Hematopoietic multipotent progenitor cell treated with erythropoietin and hydrocortisone succinate and interleukin-3 and kit ligand, for 15 days (in vitro differentiated cells): Measurements from ENCODE around the gene TRAPPC8.
"Not testable (repeated sequence)": the region's sequence is repeated elsewhere in the genome, so short reads cannot be mapped to it uniquely, and the experiment has no call there.

ENCODE experiments used
- DNase-seq: peaks from one replicate; pipeline ENCODE4 v3.0.0-alpha.2; 2015; ENCODE audit warnings: low spot score

TRAPPC8 gene

DNA sequence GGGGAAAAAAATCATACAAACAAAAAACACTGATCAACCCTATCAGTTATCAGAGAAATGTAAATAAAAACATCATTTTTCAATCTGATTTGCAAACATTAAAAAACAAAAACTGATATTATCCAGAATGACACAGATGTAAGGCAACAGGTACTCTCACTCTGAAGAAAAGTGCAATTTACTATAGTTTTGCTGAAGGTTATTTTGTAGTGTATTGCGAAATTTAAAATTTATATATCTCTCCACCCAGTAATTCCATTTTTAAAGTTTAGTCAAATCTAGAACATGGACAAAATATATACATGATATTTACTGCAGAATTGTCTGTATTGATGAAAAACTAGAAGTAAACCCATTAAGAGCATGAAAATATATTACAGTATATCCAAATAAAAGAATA is 79.8 kb downstream of the TRAPPC8 start:
- no peak for DNase-seq

DNA sequence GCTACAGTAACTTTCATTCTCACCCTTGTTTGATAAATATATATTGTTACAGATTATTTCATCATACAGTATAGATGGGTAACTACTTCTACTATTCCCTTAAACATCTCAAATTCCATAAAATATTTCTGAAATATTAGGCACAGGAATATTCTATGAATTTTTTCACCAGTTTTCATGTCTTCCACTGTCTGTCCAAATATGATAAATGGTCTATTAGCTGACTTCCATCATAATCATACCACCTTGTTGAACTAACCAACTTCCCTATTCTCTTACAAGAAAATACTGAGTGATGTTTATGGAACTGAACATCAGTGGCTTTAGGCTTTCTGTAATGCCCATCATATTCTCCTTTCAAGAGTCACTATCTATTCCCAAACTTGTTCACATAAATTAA is 82.4 kb downstream of the TRAPPC8 start:
- no peak for DNase-seq

DNA sequence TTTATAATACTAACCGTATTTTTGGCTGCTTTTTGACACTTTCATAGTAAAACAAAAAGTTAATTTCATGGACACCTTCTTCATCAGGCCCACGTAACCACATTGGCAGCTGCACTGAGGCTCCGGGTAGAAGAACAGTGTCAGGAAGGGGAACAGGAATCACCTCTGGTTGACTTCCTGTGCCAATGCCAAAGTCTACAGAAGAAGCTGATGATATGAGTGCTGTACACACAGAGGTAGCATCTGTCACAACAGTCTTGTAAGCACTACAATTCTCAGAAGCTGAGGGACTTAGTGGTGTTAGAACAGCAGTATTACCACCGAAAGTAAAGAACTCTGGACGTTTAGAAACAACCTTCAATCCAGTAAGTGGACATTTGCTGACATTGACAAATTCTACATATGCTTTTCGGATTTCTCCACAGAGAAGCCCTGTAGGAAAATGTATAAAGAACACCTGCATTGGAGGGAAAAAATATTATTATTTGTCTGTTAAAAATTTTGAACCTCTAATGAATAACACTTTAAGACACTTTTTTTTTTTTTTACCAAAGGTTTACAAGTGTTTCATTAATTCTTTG is 85.3 kb downstream of the TRAPPC8 start:
- DNase-seq: no peak

DNA sequence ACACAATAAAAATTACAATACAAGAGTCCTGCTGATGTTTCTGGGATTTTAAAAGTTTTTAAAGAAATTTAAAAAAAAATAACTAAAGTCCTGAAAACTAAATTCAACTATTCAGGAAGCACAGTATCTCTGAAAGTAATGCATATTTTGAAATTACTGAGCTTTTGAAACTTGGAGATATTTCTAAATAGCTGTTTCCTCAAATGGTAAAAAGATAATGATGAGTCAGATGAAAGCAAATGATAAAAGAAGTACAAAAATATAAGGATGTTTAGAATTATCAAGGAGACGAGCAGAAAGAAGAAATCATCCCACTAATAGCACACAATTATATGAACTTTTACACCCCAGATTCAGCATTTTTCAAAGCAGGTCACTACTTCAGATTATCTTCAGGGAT is 92.1 kb downstream of the TRAPPC8 start:
- DNase-seq: no peak

DNA sequence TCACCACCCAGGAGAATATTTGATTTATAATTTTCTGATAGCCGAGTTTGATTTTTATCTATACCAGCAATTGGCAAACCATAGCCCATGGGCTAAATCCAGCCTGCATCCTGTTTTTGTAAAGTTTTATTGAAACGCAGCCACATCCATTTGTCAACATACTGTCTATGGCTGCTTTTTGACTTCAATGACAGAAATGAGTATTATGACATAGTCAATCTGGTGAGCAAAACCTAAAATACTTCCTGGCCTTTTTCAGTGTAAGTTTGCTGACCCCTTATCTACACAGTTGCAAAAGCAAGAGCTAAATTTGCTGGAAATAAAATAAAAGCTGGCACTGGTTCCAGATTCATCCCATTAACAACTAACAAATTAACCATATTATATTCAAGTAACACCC is 102.4 kb downstream of the TRAPPC8 start:
- no peak for DNase-seq

DNA sequence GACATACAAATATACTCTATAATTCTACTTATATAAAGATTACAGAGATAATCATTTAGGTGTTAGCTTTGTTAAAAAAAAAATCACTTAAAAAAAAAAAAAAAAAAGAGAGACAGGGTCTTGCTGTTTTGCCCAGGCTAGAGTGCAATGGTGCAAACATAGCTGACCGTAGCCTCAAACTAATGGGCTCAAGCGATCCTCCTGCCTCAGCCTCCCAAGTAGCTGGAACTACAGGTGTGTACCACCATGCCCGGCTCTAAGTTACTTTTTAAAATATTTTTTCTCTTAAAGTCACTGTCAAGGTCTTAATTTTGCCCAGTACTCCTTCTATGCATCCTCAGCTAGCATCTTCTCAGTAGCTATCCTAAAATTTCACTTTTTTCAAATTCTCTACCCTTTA is 105.0 kb downstream of the TRAPPC8 start:
- DNase-seq: no peak

DNA sequence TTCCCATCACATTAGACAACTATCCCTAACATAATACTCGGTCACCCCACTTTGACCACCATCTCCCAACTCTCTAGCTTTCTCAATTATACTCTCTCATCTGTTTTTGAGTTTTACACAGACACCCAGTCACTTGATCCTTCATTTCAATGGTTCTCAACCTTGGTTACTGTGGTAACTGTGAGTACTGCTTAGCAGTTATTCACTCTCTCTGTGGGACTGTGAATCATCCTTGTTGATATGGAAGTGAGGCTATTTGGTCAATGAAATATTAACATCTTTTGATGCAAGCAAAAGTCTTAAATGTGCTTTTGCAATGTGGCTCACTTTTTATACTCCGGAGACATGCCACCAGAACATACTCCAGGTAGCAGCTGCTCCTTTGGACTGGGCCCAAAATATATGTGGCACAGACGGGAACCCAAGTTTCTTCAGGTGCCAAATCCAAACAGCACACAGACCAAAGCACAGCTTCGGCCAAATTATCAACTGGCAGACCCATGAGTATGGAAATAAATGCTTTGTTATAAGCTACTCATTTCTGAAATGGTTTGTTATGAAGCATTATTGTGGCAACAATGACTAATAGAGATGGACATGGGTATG is 107.3 kb downstream of the TRAPPC8 start:
- no peak for DNase-seq

DNA sequence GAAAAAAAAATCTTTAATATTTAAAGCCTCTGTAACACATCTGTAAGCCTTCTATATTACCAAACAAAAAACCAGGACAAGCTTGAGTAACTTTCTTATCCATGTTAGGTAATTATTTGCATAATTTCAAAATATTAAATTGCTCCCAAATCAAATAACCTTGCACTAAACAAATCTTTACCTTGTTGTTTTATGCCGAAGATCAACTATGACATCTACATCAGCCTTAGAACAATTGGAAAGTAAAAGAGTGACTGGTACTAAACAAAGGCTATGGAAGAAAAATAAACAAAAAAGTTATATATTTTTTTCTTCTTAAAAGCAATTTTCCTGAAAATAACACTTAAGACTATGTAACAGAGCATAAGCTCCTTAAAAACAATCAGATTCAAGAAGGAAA is 111.0 kb downstream of the TRAPPC8 start:
- no peak for DNase-seq

DNA sequence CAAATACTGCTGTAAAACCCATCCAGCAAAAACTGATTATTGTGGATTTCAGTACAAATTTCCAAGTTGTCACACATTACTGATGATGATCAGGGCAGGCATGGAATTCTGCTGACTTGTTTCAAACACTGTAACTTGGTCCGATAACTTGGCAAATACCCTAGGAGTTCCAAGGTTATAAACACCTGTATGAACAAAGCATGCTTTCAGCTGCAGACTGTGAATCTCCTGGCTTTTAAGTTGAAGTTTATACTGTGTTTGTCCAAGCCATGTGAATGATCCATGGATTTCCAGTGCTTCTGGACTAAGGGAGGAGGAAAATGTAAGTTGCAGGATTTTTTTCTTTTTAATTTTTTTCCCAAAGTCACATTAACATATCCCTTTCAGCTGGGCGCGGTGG is 112.2 kb downstream of the TRAPPC8 start:
- DNase-seq: no peak

DNA sequence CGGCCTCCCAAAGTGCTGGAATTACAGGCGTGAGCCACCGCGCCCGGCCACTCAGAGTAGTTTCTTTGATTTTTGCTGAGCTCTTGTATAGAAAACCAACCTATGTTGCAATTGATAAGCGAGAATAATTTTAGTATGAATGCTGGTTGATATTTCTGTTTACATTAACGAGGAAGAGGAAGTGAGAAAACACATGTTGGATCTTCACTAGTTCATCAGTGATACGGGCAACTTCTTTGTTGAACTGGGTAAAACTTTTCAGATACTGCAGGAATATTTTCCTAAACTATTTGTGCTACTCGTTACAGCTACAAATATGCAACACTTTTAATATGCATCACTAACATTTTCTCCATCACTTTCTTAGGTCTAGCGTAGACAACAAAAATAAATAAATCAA is 114.3 kb downstream of the TRAPPC8 start:
- DNase-seq: no peak

DNA sequence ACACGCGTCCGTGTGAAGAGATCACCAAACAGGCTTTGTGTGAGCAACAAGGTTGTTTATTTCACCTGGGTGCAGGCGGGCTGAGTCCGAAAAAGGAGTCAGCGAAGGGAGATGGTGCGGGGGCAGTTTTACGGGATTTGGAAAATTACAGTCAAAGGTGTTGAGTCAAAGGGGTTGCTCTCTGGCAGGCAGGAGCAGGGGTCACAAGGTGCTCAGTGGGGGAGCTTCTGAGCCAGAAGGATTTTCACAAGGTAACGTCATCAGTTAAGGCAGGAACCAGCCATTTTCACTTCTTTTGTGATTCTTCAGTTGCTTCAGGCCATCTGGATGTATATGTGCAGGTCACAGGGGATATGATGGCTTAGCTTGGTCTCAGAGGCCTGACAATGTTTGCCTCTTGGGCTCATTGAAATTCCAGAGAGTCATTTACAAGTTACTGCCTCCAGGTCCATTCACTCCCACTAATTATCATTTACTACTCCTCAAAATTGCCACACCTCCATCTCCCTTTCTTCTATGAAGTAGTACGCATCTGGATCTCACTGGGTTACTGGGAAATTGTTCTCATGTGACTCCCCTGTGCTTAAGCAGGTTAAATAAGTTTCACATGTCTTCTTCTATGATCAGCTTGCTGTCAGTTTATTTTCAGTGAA is 116.1 kb downstream of the TRAPPC8 start:
- DNase-seq: not testable (repeated sequence)

DNA sequence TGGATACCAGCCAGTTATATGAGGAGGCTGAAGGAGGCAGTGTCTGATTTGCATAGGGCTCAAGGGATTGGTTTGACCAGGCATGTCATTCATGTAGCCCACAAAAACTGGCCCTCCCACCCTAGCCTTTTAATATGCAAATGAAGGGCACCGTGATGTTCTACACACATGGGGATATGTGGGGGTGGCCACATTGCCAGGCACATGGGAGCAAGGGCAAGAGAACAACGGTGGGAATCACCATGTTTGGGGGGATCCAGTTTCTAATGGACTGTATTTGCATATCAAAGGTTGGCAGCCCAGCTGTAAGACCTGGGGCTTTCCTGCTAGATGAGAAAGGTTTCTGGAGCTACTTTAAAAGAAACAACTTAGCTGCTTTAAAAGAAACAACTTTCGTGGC is 117.2 kb downstream of the TRAPPC8 start:
- no peak for DNase-seq

DNA sequence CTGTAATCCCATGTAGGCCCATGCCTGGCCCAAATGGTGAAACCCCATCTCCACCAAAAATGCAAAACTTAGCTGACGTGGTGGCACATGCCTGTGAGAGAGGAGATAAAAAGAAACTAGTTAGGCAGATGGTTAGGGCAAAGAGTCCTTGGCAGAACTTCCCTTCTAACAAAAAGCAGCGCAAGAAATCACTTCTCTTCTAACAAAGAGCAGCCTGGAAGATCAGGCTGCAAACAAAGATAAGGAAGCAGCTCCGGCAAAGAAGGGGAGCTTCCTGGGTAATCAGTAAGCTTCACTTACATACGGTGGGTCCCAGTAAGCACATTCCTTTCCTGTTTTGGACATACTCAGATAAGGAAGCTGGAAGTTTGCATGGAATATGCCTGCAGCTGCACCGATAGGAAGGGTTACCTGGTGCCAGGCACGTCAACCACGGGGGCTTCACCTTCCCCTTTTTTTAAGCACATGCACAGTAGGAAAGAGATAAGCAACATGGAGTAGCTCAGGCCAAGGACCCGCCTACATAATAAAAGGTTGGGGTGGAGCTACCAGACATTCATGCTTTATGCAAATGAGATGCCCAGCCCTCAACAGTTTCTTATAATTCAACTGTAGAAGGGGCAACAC is 121.3 kb downstream of the TRAPPC8 start:
- no peak for DNase-seq

DNA sequence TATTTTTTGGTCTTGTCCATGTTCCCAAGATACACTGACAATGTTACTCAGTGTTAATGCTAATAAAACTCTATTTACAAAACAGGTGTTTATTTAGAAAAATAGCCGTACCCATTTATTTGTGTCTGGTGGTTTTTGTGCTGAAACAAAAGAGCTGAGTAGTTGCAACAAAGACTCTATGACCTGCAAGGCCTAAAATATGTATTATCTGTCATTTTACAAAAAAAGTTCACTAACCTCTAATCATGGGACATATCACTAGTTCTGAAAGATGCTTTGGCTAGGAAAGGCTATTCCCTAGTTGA is 123.1 kb downstream of the TRAPPC8 start:
- DNase-seq: no peak

DNA sequence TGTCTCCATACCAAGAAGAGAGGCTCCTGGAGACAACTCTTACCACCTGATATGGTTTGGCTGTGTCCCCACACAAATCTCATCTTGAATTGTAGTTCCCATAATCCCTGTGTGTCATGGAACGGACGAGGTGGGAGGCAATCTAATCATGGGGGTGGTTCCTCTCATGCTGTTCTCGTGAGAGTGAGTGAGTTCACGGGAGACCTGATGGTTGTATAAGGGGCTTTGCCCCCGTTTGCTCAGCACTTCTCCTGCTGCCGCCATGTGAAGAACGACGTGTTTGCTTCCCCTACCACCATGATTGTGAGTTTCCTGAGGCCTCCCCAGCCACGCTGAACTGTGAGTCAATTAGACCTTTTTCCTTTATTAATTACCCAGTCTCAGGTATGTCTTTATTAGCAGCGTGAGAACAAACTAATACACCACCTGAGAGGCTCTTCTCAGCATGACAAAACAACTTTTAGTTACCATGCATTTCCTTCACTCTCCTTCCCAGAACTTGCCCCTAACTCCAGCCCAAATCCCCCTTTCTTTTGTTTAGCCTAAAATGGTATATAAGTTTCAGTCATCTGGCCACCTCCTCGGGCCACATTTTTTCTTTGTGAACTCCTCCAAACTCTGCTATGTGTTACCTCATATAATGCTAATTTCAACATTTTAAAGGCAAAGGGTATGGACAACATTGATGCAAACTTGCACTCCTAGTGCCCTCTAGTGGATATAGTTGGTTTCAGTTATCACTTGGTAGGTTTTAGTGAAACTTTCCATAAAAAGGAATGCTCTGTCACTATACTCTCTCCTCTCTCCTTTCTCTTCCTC is 123.6 kb downstream of the TRAPPC8 start:
- peak; percentile 57 for DNase-seq

DNA sequence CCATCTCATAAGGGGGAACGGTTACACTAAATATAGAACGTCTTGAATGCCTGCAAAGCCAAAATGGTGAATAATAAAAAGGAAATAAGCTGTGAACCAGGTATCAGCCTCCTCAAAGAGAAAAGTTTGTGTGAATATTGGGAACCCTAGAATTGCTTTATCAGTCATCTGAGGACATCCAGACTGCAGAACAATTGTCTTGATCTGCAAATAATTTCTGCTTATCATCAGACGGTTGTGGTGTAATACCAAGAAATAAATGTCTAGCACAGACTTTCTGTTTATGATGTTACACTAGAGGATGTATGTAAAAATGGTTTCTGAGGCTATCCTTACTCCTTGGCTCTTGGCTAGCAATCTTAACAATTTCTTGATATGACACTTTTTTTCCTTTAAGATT is 128.8 kb downstream of the TRAPPC8 start:
- no peak for DNase-seq

DNA sequence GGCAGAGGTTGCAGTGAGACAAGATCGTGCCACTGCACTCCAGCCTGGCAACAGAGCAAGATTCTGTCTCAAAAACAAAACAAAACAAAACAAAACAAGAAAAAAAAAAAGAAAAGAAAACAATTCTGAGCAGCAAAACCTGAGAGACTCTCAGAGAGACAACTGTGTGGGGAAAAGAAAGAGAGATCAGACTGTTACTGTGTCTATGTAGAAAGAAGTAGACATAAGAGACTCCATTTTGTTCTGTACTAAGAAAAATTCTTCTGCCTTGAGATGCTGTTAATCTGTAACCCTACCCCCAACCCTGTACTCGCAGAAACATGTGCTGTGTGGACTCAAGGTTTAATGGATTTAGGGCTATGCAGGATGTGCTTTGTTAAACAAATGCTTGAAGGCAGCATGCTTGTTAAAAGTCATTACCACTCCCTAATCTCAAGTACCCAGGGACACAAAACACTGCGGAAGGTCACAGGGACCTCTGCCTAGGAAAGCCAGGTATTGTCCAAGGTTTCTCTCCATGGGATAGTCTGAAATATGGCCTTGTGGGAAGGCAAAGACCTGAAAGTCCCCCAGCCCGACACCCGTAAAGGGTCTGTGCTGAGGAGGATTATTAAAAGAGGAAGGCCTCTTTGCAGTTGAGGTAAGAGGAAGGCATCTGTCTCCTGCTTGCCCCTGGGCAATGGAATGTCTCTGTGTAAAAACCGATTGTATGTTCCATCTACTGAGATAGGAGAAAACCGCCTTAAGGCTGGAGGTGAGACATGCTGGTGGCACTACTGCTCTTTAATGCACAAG is 132.4 kb downstream of the TRAPPC8 start:
- DNase-seq: not testable (repeated sequence)

DNA sequence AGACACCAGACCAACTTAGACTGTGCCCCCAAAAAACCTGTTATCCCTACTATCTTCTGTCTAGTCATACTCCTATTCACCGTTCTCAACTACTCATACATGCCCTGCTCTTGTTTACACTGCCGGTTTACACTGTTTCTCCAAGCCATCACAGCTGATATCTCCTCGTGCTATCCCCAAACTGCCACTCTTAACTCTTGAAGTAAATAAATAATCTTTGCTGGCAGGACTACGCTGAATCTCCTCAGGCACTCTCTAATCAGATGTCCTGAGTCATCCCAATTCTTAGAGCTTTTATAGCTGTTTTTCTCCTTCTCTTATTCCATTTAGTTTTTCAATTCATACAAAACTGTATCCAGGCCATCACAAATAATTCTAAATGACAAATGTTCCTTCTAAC is 133.9 kb downstream of the TRAPPC8 start:
- not testable (repeated sequence) for DNase-seq

DNA sequence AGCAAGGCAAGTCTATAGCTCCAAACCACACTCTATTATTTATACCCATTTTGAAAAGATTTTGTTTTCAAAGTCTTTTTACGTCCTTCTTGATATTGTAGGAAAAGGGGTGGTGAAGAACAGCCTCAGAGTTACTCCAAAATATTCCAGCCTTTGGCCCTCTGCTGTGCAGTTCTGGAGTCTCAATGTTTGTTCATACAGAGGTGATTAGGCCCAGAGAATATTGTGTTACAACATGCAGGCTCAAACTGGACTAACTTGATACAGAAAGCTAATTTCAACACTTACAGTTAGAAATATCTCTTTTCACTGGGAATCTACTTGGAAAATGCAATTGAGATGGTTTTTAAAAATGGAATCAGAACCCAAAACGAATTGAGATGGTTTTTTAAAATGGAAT is 141.8 kb downstream of the TRAPPC8 start:
- DNase-seq: no peak

DNA sequence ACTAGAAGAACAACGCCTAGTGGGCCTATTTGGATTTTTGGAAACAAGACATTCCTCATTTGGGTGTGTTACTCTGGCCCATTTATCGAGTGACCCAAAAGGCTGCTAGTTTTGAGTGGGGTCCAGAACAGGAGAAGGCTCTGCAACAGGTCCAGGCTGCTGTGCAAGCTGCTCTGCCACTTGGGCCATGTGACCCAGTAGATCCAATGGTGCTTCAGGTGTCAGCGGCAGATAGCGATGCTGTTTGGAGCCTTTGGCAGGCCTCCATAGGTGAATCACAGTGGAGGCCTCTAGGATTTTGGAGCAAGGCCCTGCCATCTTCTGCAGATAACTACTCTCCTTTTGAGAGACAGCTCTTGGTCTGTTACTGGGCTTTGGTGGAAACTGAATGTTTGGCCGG is 143.7 kb downstream of the TRAPPC8 start:
- not testable (repeated sequence) for DNase-seq

DNA sequence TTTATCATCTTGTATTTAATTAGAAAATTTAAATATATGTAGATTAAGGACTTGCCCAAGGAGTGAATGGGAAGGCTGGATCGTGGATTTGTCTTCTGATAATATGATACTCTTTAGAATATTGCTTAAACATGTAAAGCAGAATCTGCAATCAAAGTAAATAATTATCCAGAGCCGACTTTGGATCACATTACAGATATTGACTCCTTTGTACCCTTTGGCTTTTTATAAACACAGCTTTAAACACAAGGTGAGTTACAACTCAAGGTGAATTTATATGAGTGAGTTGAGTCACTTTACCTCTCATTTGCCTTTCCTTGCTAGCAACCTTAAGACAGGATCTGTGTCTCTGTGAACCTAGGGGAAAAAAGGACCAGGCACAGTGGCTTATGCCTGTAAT is 144.5 kb downstream of the TRAPPC8 start:
- no peak for DNase-seq

DNA sequence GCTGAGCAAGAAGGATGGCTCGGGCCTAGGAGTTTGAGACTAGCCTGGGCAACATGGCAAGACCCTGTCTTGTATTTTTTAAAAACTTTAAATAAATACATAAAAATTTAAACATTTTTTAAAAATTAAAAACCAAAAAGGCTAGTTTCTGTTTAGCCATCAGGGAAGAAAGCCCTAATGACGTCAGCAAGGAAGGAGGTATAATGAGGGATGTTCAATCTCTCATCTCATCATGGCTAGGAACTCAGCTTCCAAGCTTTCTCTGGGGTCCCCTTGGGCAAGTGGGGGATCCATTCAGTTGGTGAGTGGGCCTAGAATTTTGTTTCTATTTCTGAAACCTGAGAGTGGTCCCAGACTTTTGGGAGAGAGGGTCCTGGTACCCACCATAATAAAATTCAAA is 147.2 kb downstream of the TRAPPC8 start:
- no peak for DNase-seq
